Epithelial cell of proximal tubule (primary cell): ENCODE measurements around the gene MEGF11. TPM values are rescaled to one million over a fixed set of nuclear protein-coding genes. Genes with fewer than 3 reads are reported as not detected.
"Not testable (repeated sequence)": the region's sequence is repeated elsewhere in the genome, so short reads cannot be mapped to it uniquely, and the experiment has no call there.

Source experiments
- DNase-seq: peaks from one replicate; pipeline ENCODE4 v3.0.0-alpha.2; 2011; ENCODE audit warnings: low read depth
- H3K4me3 ChIP-seq: 2 replicates; pipeline ENCODE4 v1.5.1; 2011; ENCODE audit warnings: low read depth, mild to moderate bottlenecking, low read length
- CTCF ChIP-seq: conservative IDR thresholded peaks from 2 replicates; pipeline ENCODE4 v1.5.1; 2012; ENCODE audit warnings: low read depth, mild to moderate bottlenecking, low read length
- total RNA-seq: library from RNA; depleted of rRNA; stranded (reverse); fragments of >200 nt; gene quantifications from 2 replicates; pipeline ENCODE4 v1.2.3, GENCODE V29; 2015

The MEGF11 gene
- total RNA-seq, 1 donor from 2014 or later, result 3.7 TPM

DNA sequence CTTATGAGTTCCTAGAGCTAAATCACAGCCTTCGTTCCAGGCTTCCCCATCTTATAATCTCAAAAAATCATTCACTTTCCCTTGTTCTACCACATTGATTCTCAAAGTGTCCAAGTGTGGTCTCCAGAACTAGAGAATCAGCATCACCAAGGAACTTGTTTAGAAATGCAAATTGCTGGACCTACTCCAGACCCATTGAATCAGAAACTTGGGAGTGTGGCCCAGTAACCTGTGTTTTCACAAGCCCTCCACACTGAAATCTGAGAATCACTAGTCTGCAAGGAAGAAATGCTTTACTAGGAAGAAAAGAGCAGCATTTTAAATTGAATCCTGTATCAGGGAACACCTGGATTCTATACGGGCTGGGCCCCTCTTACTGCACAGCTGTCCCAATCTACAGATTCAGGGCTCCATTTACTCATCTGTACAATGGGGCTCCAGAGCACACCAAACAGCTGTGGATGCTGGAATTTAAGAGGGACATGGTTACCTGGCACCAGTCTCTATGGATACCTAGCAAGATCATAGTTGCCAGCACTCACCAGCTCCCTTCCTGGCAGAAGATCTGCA is 3.9 kb downstream of the MEGF11 start:
- no peak overlapping the region for H3K4me3 ChIP-seq
- no peak for DNase-seq
- no peak for TF ChIP-seq CTCF

GRCh38 chr15:66246937-66247336 is 6.6 kb downstream of the MEGF11 start:
- TF ChIP-seq CTCF, result no peak
- no peak for DNase-seq
- no peak overlapping the region for H3K4me3 ChIP-seq

- DNase-seq, H3K4me3 ChIP-seq: not testable (repeated sequence)
Observed at GRCh38 chr15:66245832-66246231, 7.7 kb downstream of the MEGF11 start.

GRCh38 chr15:66241908-66242285 is 11.7 kb downstream of the MEGF11 start:
- H3K4me3 ChIP-seq, result no peak overlapping the region
- no peak for TF ChIP-seq CTCF
- DNase-seq, result no peak

- no peak overlapping the region for H3K4me3 ChIP-seq
- no peak for DNase-seq
- TF ChIP-seq CTCF, result no peak
Observed at GRCh38 chr15:66241087-66241907, 12.3 kb downstream of the MEGF11 start.

- DNase-seq, result no peak
- TF ChIP-seq CTCF, result no peak
- H3K4me3 ChIP-seq, result no peak overlapping the region
Observed at GRCh38 chr15:66240240-66240794, 13.2 kb downstream of the MEGF11 start.

DNA sequence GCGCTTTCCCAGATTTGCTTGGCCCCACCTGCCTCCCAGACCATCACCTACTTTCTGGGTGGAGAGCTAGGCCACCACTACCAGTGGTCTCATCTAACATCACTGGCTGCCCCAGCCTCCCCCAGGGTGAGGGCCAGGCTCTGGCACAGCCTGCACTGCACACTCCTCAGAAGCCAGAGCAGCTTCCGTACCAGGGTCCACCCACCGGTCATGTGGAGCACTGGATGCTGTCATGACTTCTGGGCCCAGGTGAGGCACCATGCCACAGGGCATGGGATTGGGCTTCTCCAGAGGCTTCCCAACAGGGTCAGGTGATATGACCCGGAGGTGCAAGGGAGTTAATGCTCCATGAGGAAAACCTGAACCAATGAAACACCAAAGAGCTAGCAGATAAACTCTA is 14.0 kb downstream of the MEGF11 start:
- H3K4me3 ChIP-seq, result no peak overlapping the region
- no peak for TF ChIP-seq CTCF
- DNase-seq, result no peak
